HG02970 (cell line): ENCODE measurements around the gene TLR10.
"Not testable (repeated sequence)": the region's sequence is repeated elsewhere in the genome, so short reads cannot be mapped to it uniquely, and the experiment has no call there.

ENCODE experiments used
- ATAC-seq: cut with Tn5 transposase; IDR thresholded peaks from one replicate; pipeline ENCODE4 v1.9.1; 2021; ENCODE audit warnings: mild to moderate bottlenecking, moderate library complexity, moderate number of reproducible peaks; ENCODE audit not compliant: unreplicated experiment, low FRiP score

Gene TLR10

DNA sequence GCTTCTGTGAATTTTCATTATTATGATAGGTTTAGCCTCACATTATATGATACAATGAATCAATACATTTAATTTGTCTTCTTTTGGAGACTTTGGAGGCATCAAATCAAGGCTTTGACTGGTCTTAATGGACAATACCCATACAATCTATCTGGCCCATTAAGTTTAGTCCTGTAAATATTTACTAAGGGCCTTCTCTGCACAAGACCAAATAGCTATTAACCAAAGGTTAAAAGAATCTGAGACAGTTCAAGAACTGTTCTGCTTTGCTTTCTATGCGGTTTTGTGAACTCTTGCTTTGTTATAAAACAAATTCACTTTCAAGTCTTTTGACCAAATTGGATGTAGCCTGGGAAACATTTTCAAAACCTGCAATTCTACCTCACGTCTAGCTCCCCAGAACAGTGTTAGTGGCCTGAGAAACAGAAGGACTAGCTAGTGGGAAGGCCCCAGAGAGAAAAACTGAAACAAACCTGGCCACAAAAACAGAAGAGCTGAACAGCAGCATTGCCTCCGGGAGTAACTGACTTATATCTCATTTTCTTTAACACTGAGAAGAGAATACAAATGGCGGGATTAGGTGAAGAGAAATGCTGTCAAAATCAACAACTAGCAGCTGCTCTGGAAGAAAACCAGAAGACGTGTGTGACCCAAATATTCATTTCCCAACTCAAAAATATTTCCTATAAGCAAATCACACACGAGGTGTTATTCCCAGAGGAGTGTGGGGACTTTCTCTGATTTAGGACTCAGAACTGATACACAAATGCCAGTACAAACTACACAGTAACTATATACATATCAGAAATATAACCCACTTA, 21.3 kb upstream of the TLR10 start:
- peak; percentile 47 for ATAC-seq

DNA sequence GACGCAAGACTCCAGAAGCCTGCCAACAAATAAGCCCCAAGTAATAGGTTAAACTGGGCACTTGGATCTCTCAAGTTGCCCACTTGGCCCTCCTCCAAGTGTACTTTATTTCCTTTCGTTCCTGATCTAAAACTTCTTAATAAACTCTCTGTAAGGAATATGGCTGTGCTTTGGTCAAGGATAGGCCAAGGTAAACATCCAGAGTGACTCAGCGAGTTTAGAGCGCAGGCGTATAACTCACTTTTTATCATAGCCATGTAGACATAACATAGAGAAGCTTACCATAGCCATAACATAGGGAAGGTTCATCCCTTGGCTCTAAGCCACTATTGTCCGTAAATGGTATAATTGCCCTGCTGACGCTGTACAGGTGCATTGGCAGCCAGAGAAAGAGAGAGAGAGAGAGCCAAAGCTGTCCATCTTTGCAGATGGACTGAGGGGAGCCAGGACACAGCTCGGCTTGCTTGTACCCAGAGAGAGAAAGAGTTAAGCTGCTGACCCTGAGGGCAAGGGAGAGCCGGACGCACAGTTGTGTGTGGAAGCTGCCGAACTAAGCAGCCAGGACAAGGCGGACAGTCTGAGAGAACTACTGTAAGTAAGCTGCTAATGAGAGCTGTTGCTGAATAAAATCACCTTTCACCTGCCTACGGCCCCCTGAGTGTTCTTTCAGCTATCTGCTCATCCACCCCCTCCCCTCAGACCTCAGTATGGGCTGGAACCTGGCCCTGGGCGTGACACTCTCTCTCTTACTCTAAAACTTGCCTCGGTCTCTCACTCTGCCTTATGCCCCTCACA, 20.0 kb upstream of the TLR10 start:
- no peak for ATAC-seq

DNA sequence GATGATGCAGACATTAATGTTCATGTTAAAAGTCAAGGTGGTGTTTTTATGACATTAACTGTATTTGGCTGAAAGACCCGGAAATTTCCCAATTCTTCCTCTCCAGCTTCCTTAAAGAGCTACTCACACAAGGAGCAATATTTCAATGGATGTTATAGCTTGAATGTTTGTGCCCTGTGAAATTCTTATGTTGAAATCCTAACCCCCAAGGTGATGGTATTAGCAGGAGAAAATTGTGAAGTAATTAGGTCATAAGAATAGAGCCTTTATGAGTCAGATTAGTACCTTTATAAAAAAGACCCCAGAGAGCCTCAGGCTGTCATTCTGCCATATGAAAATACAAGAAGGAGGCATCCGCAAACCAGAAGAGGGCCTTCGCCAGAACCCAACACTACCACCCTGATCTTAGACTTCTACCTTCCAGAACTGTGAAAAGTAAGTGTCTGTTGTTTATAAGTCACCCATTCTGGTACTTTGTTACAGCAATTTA, 18.2 kb upstream of the TLR10 start:
- ATAC-seq: no peak

DNA sequence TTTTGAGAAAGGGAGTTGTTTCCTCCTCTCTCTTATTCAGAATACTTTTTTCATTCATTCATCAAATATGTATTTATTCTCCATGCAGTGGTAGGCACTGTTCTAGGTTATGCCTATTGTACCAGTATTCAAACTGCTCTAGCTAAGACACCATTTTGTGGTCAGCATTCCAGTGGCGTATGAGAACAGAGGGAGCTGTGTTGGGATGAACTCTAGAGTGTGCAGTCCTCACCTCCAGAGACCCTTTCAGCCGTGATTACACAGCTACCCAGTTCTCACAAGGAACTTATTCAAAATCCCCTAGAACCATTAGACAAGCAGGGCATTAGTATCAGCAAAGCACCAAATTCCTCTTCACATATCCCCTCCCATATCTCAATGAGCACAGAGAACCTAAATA, 17.6 kb upstream of the TLR10 start:
- no peak for ATAC-seq

DNA sequence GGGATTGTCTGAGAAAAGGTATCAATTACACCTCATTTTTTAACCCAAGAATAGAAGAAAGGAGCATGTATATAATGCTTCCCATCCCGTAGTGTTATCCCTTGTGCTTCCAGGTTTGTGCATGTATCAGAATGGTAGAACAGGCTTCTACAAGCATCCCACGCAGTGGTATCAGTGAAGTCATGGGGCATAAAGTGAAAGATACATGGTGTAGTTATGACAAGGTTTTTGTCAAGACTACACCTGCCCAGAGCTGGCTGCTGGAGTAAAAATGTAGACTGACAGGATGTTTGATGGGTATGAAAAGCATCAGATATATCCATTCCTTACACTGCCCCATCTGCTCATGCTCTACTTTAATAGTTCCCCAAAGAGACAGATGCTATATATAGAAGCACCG, 12.3 kb upstream of the TLR10 start:
- no peak for ATAC-seq

DNA sequence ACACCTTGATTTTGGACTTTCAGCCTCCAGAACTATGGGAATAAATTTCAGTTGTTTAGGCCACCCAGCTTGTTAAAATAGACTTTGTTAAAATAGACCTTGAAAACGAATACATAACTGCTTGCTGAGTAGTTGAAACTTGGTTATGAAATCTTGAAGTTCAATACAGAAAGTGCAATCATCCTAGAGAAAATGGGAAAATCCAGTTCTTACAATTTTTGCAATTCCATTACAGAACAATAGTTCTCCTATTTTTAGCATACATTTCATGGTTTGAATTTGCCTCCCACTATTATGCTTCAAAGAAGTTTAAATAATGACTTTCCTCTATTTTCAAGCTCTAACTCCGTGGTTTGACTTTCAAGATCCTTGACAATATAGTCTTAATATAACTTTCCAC, 11.3 kb upstream of the TLR10 start:
- ATAC-seq: no peak

DNA sequence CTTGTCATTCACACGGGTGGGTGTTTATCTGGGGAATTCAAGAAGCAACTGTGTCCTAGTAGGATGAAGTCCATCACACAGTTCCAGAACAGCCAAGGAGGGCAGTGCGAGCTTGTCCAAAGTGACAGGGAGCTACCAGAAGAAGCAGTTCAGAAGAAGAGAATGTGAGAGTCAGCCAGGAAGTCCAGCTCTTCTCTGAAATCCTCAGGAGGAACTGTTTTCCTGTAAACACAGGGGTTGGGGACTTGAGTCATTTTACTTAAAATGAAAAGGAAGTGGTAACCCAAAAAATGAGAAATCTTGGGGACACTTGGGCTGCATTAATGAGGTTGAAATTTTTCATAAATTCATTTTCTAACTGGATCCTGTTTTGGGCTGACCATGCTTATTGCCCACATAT, 8.2 kb upstream of the TLR10 start:
- no peak for ATAC-seq

DNA sequence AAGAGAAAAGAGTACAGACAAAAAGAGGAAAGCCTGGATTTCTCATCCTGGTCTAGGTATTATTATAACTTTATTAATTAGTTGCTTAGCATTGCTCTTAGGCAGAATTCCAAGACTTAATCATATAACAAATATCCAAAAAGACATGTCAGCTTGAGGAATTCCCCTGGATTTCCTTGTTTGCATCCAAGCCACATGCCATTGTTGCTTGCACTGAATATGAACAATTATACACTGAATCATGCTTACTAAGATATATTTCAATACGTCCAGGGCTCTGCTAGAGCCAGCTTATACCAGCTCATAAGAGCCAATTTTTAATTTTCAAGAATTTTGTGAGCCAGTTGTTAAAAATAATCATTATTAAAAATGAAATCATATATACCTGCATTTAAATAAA, 5.5 kb upstream of the TLR10 start:
- ATAC-seq: no peak

DNA sequence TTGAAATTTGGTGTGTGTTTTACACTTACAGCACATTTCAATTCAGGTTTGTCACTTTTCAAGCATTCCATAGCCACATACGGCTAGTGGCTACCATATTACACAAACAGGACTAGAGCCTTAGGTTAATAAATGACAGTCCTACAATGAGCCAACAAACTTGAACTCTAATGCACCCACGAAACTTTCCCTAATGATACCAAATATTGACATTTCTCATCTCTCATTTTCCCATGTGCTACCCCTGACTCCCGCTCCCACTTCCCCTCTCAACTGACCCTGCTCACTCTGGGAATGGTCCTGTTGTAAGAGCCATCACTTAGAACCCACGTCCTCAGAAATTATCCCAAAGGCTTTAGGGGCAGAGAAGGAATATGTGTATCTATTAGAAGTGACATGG, 4.9 kb upstream of the TLR10 start:
- no peak for ATAC-seq

DNA sequence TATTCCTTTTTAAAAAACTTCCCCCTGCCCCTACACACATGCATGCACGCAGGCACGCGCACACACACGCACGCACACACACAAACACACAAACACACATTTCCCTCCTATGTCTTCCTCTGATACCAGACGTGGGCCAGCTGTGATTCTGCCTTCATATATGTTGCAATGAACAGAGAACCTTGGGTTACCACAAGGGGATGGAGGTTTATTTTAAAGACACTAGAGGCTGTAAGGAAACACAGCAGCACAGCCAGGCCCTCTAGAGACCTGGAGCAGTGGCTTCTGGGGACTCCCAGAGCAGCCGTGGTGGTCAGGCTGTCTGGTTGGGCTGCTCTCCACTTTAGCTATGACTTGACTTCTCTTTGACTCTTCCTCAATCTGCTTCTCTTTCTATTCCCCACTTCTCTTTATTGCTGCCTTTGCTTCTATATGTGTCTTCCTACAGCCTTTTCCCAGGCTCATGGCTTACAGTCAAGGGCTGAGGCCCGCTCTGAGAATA, 3.2 kb upstream of the TLR10 start:
- ATAC-seq: no peak

DNA sequence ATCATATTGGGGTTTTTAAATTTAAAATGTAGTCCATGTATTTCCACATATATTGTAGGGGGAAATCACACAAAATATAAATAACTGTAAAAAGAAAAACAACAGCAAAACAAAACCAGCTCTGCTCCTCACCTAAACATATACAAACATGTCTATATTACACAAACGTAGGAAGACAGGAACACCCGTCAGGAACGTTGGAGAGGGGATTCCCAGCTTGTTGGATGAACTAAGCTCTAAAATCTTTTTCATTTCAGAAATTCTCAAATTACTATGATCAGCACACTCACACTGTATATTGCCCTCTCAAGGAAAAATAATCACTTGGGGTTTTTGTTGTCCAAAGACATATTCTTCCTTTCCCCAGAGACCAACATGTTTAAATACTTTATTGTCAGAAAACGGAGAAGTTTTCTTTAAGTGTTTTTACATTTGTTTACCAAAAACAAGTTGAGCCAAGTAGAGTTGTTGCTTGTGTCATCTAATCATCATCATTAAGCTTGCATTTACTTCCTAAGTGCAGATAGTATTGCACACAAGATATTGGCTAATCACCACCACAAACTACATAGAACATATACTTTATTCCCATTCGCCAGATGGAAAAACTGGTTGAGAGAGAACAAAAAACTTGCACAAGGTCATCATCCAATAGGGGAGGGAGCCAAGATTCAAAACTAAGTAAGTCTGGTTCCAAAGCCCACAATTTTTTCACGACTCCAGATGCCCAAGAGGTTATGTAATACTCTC, 2.4 kb upstream of the TLR10 start:
- no peak for ATAC-seq

DNA sequence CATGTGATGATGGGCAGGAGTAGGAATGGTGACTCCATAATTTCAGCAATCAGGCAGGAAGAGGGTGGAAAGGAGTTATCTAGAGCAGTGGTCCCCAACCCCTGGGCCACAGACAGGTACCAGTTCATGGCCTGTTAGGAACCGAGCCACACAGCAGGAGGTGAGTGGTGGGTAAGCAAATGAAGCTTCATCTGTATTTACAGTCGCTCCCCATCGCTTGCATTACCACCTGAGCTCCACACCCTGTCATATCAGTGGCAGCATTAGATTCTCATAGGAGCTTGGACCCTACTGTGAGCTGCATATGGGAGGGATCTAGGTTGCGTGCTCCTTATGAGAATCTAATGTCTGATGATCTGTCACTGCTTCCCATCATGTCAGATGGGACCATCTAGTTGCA, 1.4 kb upstream of the TLR10 start:
- no peak for ATAC-seq

DNA sequence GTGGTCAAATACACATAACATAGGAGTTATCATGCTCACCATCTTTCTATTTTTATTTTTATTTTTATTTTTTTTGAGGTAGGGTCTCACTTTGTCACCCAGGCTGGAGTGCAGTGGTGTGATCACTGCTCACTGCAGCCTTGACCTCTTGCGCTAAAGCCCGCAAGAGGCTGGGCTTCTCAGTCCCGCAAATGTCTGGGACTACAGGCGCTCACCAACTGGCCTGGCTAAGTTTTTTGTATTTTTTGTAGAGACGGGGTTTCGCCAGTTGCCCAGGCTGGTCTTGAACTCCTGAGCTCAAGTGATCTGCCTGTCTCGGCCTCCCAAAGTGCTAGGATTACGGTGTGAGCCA, 295 bp upstream of the TLR10 start:
- no peak for ATAC-seq

DNA sequence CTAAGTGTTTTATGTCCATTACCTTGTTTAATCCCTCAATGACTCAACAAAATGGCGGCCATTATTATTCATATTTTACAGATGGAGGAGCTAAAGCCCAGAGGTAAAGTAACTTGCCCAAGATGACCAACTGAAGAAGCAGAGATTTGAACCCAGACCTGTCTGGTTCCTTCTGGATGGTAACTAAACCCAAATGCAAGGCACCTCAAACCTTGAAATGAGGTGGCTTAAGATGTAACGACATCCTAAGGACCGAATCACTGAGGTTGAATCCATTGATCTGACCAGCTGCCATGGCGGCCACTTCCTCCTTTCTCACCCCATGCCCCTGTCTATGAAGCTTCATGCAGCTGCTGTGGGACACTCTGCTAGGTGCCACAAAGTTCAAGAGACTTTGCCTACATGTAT, 932 bp downstream of the TLR10 start:
- no peak for ATAC-seq

DNA sequence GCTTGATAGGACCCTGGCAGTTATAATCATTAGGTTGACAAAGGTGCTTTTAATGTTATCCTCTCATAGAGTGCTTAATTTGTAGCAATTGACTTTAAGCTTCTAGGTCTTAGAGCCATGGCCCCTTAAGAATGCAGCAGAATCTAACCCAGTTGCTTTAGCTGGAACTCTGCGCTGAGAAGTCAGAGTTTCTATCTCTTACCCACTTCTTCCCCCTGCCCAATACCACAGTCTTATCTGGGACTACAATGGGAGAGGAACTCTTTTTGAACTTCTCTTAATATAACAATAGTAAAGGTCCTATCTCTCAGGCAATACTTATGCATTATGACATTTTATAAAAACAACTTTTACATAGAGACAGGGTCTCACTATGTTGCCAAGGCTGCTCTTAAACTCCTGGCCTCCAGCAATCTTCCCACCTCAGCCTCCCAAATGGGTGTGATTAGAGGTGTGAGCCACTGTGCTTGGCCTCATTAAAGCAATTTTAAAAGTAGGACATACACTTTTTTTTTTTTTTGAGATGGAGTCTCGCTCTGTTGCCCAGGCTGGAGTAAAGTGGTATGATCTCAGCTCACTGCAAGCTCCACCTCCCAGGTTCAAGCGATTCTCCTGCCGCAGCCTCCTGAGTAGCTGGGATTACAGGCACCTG, 1.8 kb downstream of the TLR10 start:
- no peak for ATAC-seq

DNA sequence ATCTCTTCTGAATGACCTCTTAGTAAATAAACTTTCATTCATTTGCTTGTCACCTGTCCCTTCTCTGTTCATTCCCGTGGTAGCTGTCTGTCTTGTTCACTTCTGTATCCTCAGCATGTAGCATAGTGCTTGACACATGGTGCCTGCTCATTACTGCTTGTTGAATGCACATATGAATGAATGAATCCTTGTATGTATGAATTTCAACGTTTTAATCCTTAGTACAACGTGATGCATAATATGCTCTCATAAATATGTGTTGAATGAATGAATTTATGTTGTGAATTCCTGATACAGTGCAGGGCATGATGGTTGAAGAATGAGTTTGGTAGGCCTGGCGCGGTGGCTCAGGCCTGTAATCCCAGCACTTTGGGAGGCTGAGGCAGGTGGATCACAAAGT, 3.0 kb downstream of the TLR10 start:
- ATAC-seq: no peak

DNA sequence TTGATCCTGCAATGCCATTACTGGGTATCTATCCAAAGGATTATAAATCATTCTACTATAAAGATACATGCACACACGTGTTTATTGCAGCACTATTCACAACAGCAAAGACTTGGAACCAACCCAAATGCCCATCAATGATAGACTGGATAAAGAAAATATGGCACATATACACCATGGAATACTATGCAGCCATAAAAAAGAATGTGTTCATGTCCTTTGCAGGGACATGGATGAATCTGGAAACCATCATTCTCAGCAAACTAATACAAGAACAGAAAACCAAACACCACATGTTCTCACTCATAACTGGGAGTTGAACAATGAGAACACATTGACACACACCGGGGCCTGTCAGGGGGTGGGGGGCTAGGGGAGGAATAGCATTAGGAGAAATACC, 4.9 kb downstream of the TLR10 start:
- ATAC-seq: not testable (repeated sequence)

DNA sequence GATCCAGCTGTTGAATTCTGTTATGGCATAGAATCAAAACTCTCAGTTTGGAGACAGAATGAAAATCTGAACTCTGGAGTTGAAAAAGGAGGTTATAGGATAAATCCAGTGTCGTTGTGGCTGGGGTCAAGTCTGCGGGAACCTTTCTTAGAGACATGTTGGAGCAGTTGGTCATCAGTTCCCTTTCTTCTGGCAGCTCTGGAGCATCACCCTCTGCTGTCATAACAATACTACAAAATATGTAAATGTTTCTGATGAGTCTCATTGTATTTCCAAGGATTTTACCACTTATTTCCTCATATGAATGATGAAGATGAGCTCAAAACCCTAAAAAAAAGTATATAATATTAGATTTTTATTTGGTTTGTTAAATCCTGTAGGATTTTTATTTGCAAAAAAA, 7.5 kb downstream of the TLR10 start:
- no peak for ATAC-seq

DNA sequence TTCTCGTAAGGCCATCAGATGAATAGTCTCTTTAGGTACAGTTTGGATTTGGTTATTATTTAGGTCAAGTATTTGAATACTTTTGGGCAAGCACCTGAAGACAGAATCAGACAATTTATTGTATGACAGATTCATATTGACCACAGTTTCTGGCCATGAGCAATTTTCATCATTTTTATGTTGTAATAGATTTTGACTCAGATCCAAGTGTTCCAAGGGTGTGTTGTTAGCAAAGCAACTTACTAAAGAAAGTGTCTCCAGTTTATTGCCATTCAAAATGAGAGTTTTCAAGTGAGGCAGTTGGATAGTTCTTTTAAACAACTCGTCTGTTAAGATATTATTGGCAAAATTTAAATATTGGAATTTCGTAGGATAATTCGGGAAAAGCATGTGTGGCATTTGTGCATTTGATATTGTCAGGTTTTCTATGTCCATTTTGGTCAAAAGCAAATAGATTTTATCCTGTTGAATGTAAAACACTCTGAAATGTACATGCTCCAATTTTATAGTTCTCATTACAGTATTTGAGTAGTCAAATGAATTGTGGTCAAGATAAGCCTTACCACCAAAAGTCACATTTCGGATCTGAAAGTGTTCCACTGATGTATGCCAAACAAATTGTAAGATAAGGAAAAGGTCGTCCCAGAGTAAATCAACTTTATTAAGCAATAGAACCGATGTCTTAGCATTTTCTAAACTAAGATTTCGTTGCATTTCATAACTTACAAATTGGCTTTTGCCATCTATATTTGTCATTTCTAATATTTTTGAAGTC, 8.4 kb downstream of the TLR10 start:
- no peak for ATAC-seq

DNA sequence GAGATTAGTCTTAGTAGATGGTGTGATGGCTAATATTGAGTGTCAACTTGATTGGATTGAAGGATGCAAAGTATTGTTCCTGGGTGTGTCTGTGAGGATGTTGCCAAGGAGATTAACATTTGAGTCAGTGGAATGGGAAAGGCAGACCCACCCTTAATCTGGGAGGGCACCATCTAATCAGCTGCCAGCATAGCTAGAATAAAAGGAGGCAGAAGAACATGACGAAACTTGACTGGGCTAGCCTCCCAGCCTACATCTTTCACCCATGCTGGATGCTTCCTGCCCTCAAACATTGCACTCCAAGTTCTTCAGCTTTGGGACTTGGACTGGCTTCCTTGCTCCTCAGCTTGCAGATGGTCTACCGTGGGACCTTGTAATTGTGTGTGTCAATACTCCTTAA, 12.5 kb downstream of the TLR10 start:
- ATAC-seq: not testable (repeated sequence)
